Measurements from ENCODE around the gene CFAP45.

- no peak for TF ChIP-seq CTCF (IDR thresholded peaks at IDR 0.05)
- TF ChIP-seq POLR2A (IDR thresholded peaks at IDR 0.05) = no peak
Observed at GRCh38 chr1:159861218-159861617, 38.7 kb downstream of the CFAP45 start.
